Transverse colon (tissue), 4 donors: ENCODE measurements around the gene CNTNAP2. TPM values are rescaled to one million over a fixed set of nuclear protein-coding genes. Genes with fewer than 3 reads are reported as not detected.

Experiments used
- DNase-seq: peaks from one replicate; pipeline ENCODE4 v3.0.0-alpha.2; 2019
- H3K27ac ChIP-seq, 4 donors: fragments of 200-600 bp; sonication (generic); 2 replicates each; pipeline ENCODE4 v1.5.1; 2016 to 2018; ENCODE audit warnings: inconsistent platforms in 4 of 4
- H3K27me3 ChIP-seq: fragments of 200-600 bp; sonication (generic); 2 replicates; pipeline ENCODE4 v1.5.1; 2017; ENCODE audit warnings: inconsistent platforms
- H3K36me3 ChIP-seq, 4 donors: fragments of 200-600 bp; sonication (generic); 2 replicates each; pipeline ENCODE4 v1.5.1; 2017 to 2019; ENCODE audit warnings: inconsistent platforms in 4 of 4
- H3K4me1 ChIP-seq, 4 donors: fragments of 200-600 bp; sonication (generic); 2 replicates each; pipeline ENCODE4 v1.5.1; 2017 to 2020; ENCODE audit warnings: inconsistent platforms in 4 of 4
- H3K4me3 ChIP-seq, 4 donors: fragments of 200-600 bp; sonication (generic); 1 replicate in 1 of 4; 2 replicates in 3 of 4; pipeline versions ENCODE4 v1.5.1 to v1.6.1; 2017 to 2019; ENCODE audit warnings: inconsistent platforms in 4 of 4
- H3K9me3 ChIP-seq, 2 donors: fragments of 200-600 bp; sonication (generic); 2 replicates each; pipeline ENCODE4 v1.5.1; 2017 to 2019; ENCODE audit warnings: inconsistent platforms in 2 of 2
- EP300 ChIP-seq: sonication (generic); formaldehyde crosslinking; IDR thresholded peaks from one replicate; pipeline ENCODE4 v1.6.1; 2017; ENCODE audit warnings: antibody characterized with exemption, low read depth
- POLR2A ChIP-seq: fragments of 450-650 bp; IDR thresholded peaks from one replicate; pipeline ENCODE4 v1.6.1; 2016; ENCODE audit warnings: antibody characterized with exemption, mild to moderate bottlenecking, moderate library complexity
- POLR2AphosphoS5 ChIP-seq, 3 donors: sonication (generic); formaldehyde crosslinking; IDR thresholded peaks; one replicate each; pipeline ENCODE4 v1.6.1; 2016; ENCODE audit warnings: antibody characterized with exemption in 3 of 3
- WGBS, 2 donors: methylation state at CpG; one replicate each; pipeline ENCODE4 v1.1.5; 2018; ENCODE audit warnings: low coverage in 1 of 2; 5-methylcytosine and 5-hydroxymethylcytosine counted together
- in situ Hi-C, 4 donors: fragments of 200-750 bp; cut with MboI; loops; one replicate each; pipeline versions ENCODE4 v1.15.0 to v1.15.1; 2017; ENCODE audit warnings: low sequenced_read_pairs in 3 of 4, low pct_ligation_motif_present in 1 of 4, low pct_unique_long_range_greater_than_20kb in 1 of 4
- intact Hi-C: fragments of 100-400 bp; cut with DNase I; formaldehyde crosslinking; loops from one replicate; pipeline ENCODE4 v1.15.1; 2023; ENCODE audit warnings: low total_unique reads
- total RNA-seq, 4 donors: library from RNA; depleted of rRNA; stranded (reverse); fragments of >200 nt; gene quantifications; one replicate each; pipeline ENCODE4 v1.1.0, GENCODE V29; 2016
- TF ChIP-seq, protein P1 (sequence below), 5 experiments: fragments of 200-600 bp in 3 of 5; fragments of 450-650 bp in 2 of 5; sonication (generic) in 3 of 5; IDR thresholded peaks; 1 replicate in 2 of 5; 2 replicates in 3 of 5; pipeline ENCODE4 v1.5.1; 2016 to 2017; ENCODE audit warnings: antibody characterized with exemption in 5 of 5, inconsistent platforms in 3 of 5, mild to moderate bottlenecking in 2 of 5, moderate library complexity in 1 of 5

CNTNAP2 gene
- total RNA-seq, 4 donors from 2014 or later, result 0.60 to 2.9 (median 2.4) TPM

DNA sequence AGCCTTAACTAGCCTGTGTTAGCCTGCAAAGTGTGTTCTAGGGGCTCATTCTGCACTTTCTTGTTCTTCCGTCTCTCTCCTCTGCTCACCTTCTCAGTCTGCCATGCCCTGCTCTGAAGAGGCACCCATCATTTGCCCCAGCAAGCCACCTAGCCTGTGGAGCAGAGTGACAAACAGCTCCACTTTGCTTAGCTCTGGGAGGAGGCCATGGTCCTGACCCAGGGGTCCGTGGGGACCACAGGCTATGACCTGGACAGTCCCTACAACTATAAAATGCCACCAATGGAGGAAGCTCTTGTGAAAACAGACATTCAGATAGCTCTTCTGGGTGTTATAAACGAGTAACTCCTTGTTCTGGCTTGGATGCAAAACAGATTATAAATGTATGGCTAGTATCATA, 1029.6 kb downstream of the CNTNAP2 start:
- Histone ChIP-seq H3K36me3 (no peaks in the 10 kb centered on the region), H3K27ac (no peak overlapping the region), H3K4me1 (no peaks in the 10 kb centered on the region), H3K27me3 (no peaks in the 10 kb centered on the region), H3K9me3 (no peaks in the 10 kb centered on the region), H3K4me3 (no peak overlapping the region)
- no peak for DNase-seq
- TF ChIP-seq, protein P1, sequence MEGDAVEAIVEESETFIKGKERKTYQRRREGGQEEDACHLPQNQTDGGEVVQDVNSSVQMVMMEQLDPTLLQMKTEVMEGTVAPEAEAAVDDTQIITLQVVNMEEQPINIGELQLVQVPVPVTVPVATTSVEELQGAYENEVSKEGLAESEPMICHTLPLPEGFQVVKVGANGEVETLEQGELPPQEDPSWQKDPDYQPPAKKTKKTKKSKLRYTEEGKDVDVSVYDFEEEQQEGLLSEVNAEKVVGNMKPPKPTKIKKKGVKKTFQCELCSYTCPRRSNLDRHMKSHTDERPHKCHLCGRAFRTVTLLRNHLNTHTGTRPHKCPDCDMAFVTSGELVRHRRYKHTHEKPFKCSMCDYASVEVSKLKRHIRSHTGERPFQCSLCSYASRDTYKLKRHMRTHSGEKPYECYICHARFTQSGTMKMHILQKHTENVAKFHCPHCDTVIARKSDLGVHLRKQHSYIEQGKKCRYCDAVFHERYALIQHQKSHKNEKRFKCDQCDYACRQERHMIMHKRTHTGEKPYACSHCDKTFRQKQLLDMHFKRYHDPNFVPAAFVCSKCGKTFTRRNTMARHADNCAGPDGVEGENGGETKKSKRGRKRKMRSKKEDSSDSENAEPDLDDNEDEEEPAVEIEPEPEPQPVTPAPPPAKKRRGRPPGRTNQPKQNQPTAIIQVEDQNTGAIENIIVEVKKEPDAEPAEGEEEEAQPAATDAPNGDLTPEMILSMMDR (IDR thresholded peaks at IDR 0.05), result no peak
- TF ChIP-seq EP300 (no peak), POLR2A (no peak), POLR2AphosphoS5 (IDR thresholded peaks at IDR 0.05) (no peak)
- WGBS, 2 donors, result 50 to 54% methylated on average over 2 to 3 of the region's 3 CpGs
- in situ Hi-C loops (no loop called here), intact Hi-C loops (no loop called here)

DNA sequence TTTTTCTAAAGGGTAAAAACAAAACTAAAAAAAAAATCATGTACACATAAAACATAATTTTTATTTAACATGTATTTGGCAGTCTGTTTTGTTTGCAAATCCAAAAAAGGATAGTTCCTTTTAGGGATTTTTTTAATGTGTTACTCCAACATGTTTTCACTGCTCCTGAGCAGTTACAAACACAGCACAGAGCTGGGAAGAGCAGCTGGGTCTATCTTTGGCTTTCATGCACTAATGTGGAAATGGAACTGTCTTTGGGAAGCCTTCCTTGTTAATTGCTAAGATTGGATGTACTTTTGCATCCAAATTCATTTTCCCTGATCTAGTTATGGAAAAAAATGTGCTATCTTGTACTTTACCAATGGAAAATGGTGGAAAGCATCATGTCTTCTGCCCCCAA, 1035.1 kb downstream of the CNTNAP2 start:
- Histone ChIP-seq H3K4me1 (no peaks in the 10 kb centered on the region), H3K4me3 (no peak overlapping the region), H3K27me3 (no peaks in the 10 kb centered on the region), H3K27ac (no peak overlapping the region), H3K36me3 (no peaks in the 10 kb centered on the region), H3K9me3 (no peaks in the 10 kb centered on the region)
- DNase-seq, result no peak
- intact Hi-C loops, result no loop called here
- TF ChIP-seq EP300, result no peak
- no peak for TF ChIP-seq POLR2A
- in situ Hi-C loops, result no loop called here

DNA sequence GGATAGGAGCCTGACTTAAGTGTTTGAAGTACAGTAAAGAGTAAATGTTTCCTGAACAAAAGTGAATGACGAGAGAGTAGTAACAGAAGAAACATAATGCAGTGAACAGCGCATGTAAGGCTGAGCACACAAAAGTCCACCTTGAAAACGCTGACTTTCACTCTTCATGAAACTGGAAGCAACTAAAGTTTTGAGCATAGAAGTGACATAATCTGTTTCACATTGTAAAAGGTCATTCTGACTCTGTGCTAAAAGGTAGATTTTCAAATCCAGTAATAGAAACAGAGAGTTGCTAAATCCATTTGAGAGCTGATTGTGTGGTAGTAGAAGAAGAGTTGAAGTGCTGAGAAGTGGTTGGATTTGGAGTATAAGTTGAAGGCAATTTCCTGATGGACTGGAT, 1037.0 kb downstream of the CNTNAP2 start:
- WGBS, 2 donors, result 80 to 88% methylated on average over 2 to 3 of the region's 3 CpGs
- no peaks in the 10 kb centered on the region for H3K9me3 ChIP-seq
- TF ChIP-seq POLR2AphosphoS5 (IDR thresholded peaks at IDR 0.05), result no peak
- TF ChIP-seq, protein P1 (IDR thresholded peaks at IDR 0.05), result no peak
- TF ChIP-seq EP300, result no peak
- no peak for TF ChIP-seq POLR2A
- no peak overlapping the region for H3K4me3 ChIP-seq
- in situ Hi-C loops (no loop called here), intact Hi-C loops (no loop called here)
- DNase-seq, result no peak
- no peaks in the 10 kb centered on the region for H3K4me1 ChIP-seq
- no peaks in the 10 kb centered on the region for H3K27me3 ChIP-seq
- H3K27ac ChIP-seq, result no peak overlapping the region
- H3K36me3 ChIP-seq, result no peaks in the 10 kb centered on the region

DNA sequence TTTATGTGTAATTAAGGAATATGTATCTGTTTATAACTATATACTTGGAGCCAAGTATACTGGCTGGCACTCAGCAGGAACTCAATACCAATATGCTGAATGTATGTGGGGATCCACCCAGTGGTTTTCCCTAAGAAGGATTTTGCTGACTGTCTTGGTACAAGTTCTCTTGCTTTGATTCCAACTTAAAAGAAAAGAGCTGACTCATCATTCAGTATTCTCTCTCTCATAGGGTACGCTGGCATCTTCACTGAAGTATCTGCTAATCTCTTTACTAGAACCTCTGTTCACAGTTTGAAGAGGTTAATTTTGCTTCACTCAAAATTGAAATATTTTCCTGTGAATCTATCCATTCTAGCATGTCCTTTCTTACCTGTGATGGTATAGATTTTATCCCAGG, 1044.8 kb downstream of the CNTNAP2 start:
- in situ Hi-C loops, result no loop called here

More for the DNA sequence above, 1044.8 kb downstream of the CNTNAP2 start:
- H3K27me3 ChIP-seq, result no peaks in the 10 kb centered on the region
- H3K9me3 ChIP-seq, result no peaks in the 10 kb centered on the region
- WGBS, 2 donors, result 95 to 100% methylated on average over 1 of the region's 1 CpG
- TF ChIP-seq, protein P1 (IDR thresholded peaks at IDR 0.05), result no peak
- TF ChIP-seq POLR2A (no peak), EP300 (no peak)
- H3K36me3 ChIP-seq, result no peaks in the 10 kb centered on the region
- H3K4me1 ChIP-seq, result no peaks in the 10 kb centered on the region
- H3K4me3 ChIP-seq, result no peak overlapping the region
- intact Hi-C loops, result no loop called here
- H3K27ac ChIP-seq, result no peak overlapping the region
- DNase-seq, result no peak
